Stimulated activated naive CD8-positive, alpha-beta T cell treated with anti-CD3 and anti-CD28 coated beads, Interleukin-15, Interleukin-2, amounts not matched to agents 100 U/mL and 50 U/mL, for 24 hours (primary cell): ENCODE results near the gene HECTD2.
A peak's percentile ranks its signal among the peaks of the same experiment; 100 is the strongest.
"Not testable (repeated sequence)": the region's sequence is repeated elsewhere in the genome, so short reads cannot be mapped to it uniquely, and the experiment has no call there.

Experiments used
- ATAC-seq: fragments of 150-1000 bp; cut with Tn5 transposase; one replicate; pipeline ENCODE4 v1.10.0; 2021
- DNase-seq: peaks from one replicate; pipeline ENCODE4 v3.0.0; 2021

Gene HECTD2

GRCh38 chr10:91537614-91538383 lies 127.7 kb downstream of the HECTD2 start:
- ATAC-seq (no peak), DNase-seq (no peak)

- no peak for DNase-seq
- ATAC-seq: no peak
Measured at GRCh38 chr10:91539930-91540329, 129.8 kb downstream of the HECTD2 start.

- ATAC-seq (no peak), DNase-seq (no peak)
Measured at GRCh38 chr10:91540733-91541132, 130.6 kb downstream of the HECTD2 start.

GRCh38 chr10:91541481-91541880 lies 131.3 kb downstream of the HECTD2 start:
- no peak for ATAC-seq
- no peak for DNase-seq

GRCh38 chr10:91545384-91545783 lies 135.2 kb downstream of the HECTD2 start:
- ATAC-seq: no peak
- no peak for DNase-seq

GRCh38 chr10:91545838-91546237 lies 135.7 kb downstream of the HECTD2 start:
- DNase-seq: no peak
- no peak for ATAC-seq

GRCh38 chr10:91549262-91549661 lies 139.1 kb downstream of the HECTD2 start:
- ATAC-seq (no peak), DNase-seq (no peak)

GRCh38 chr10:91550021-91550420 lies 139.9 kb downstream of the HECTD2 start:
- no peak for ATAC-seq

GRCh38 chr10:91551856-91552255 lies 141.7 kb downstream of the HECTD2 start:
- ATAC-seq (no peak), DNase-seq (peak; percentile 8)

More at GRCh38 chr10:91550021-91550420, 139.9 kb downstream of the HECTD2 start:
- DNase-seq: no peak

GRCh38 chr10:91552274-91553095 lies 142.3 kb downstream of the HECTD2 start:
- no peak for ATAC-seq
- DNase-seq: peak; percentile 5

- no peak for DNase-seq
- ATAC-seq: no peak
Measured at GRCh38 chr10:91555455-91555854, 145.3 kb downstream of the HECTD2 start.

- no peak for DNase-seq
- ATAC-seq: no peak
Measured at GRCh38 chr10:91556691-91557566, 146.8 kb downstream of the HECTD2 start.

- no peak for ATAC-seq
- DNase-seq: no peak
Measured at GRCh38 chr10:91557651-91558111, 147.5 kb downstream of the HECTD2 start.

- DNase-seq (no peak), ATAC-seq (no peak)
Measured at GRCh38 chr10:91558473-91558872, 148.3 kb downstream of the HECTD2 start.

GRCh38 chr10:91559169-91559568 lies 149.0 kb downstream of the HECTD2 start:
- no peak for DNase-seq
- ATAC-seq: no peak

GRCh38 chr10:91559750-91560149 lies 149.6 kb downstream of the HECTD2 start:
- no peak for ATAC-seq
- DNase-seq: no peak

- not testable (repeated sequence) for DNase-seq, ATAC-seq
Measured at GRCh38 chr10:91560827-91561226, 150.7 kb downstream of the HECTD2 start.

GRCh38 chr10:91562839-91563581 lies 152.9 kb downstream of the HECTD2 start:
- ATAC-seq (no peak), DNase-seq (no peak)

- ATAC-seq (no peak), DNase-seq (no peak)
Measured at GRCh38 chr10:91564026-91564425, 153.9 kb downstream of the HECTD2 start.
